Mammary epithelial cell (primary cell): ENCODE results near the gene TMEM115.

ENCODE experiments used
- CTCF ChIP-seq, 2 donors: IDR thresholded peaks in 1 of 2; conservative IDR thresholded peaks in 1 of 2; 2 replicates each; pipeline ENCODE4 v1.5.1; 2011 to 2012; ENCODE audit warnings: inconsistent platforms in 2 of 2, low read length in 2 of 2, mild to moderate bottlenecking in 2 of 2, control low read depth in 1 of 2, low read depth in 1 of 2; ENCODE audit not compliant: insufficient read depth in 1 of 2; ENCODE audit errors: extremely low read depth in 1 of 2
- EZH2 ChIP-seq: IDR thresholded peaks from 2 replicates; pipeline ENCODE4 v1.6.1; 2012; ENCODE audit warnings: low read length, inconsistent platforms, borderline replicate concordance

DNA sequence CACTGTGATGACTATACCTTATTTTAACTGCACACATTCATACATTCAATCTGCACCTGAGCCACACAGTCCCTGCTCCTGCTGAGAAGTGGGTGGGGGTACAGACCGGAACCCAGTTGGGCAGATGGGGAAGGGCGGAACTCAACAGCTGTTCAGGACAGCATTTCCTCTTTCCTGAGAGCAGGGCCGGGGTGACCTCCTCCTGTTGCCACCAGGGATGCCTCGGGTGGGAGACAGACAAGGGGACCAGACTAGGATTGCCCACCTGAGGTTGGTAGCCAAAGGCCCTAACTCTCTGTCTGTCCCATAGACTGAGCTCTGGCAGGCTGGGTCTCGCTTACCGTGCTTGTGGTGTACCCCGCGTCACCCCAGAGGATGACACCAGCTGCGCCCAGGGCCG, 40.7 kb downstream of the TMEM115 start:
- no peak for TF ChIP-seq CTCF (conservative IDR thresholded peaks at IDR 0.05 in 1 of 2, IDR thresholded peaks at IDR 0.05 in 1 of 2; ENCODE audit: extremely low read depth in 1 of 2, insufficient read depth in 1 of 2, low read depth in 1 of 2, low read length in 2 of 2)
- no peak for TF ChIP-seq EZH2
